ENCODE data around the gene HSF2BP. TPM values are rescaled to one million over a fixed set of nuclear protein-coding genes. Genes with fewer than 3 reads are reported as not detected.
"Not testable (repeated sequence)": the region's sequence is repeated elsewhere in the genome, so short reads cannot be mapped to it uniquely, and the experiment has no call there.

Gene HSF2BP
- total and polyA plus RNA-seq, 8 donors, result 0.11 to 0.32 (median 0.22) TPM

DNA sequence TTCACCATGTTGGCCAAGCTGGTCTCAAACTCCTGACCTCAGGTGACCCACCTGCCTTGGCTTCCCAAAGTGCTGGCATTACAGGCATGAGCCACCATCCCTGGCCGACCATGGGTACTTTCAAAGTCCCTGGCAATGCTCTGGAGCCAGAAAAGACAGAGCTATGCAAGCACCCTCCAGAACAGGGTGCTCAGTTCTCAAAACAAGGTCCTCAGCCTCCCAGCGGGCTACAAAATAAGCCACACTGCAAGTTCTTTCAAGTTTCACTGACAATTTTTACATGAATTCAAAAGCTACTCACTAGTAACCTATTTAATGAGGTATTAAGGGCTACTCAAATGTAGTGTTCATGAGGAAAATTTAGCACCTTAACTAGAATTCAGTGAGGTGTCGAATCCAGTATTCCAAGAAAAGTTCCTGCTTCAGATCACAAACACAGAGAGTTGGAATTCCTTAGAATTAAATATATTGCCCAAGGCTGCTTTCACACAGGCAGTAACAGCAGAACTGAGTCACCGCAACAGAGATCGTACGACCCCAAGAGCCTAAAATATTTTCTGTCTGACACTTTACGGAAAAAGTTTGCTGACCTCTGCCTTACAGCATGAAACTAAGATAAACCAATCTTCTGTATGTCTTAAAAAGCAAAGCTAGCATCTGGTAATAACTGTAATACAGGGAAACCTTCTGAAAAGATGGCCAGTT, 60.7 kb downstream of the HSF2BP start:
- 83 to 84% methylated on average over 7 of the region's 7 CpGs for WGBS, 2 donors

DNA sequence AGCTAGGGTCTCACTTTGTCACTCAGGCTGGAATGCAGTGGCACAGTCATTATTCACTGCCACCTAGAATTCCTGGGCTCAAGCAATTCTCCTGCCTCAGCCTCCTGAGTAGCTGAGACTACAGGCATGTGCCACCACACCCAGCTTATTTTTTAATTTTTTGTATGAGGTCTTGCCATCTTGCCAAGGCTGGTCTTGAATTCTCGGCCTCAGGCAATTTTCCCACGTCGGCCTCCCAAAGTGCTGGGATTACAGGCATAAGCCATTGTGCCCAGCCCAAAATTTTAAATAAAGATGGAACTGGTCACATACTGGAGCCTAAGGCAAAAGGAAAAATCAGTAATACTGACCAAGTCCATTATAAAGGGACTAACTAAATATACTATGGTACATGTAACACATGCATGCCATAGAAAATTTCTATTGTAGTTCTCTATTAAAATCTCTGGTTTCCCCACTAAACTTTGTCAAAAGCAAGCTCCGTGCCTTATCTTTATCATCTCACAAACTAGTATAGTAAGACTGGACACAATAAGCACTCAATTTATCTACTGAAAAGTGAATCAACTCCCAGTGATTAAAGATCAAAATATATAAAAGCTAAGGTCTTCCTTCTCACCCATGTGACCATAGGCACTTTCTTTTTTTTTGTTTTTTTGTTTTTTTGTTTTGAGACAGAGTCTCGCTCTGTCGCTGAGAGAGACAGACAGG, 61.6 kb downstream of the HSF2BP start:
- H3K27ac ChIP-seq, result no peak overlapping the region
- no peaks in the 10 kb centered on the region for H3K4me1 ChIP-seq
- no peaks in the 10 kb centered on the region for H3K27me3 ChIP-seq
- FAIRE-seq (no peak), DNase-seq (no peak), ATAC-seq (no peak)
- H3K4me3 ChIP-seq, result no peak overlapping the region
- intact Hi-C loops (cut with DNase I), result no loop called here
- no peaks in the 10 kb centered on the region for H3K9me3 ChIP-seq
- 90 to 95% methylated on average over 6 of the region's 6 CpGs for WGBS, 2 donors
- no peaks in the 10 kb centered on the region for H3K36me3 ChIP-seq
- TF ChIP-seq, protein P1, sequence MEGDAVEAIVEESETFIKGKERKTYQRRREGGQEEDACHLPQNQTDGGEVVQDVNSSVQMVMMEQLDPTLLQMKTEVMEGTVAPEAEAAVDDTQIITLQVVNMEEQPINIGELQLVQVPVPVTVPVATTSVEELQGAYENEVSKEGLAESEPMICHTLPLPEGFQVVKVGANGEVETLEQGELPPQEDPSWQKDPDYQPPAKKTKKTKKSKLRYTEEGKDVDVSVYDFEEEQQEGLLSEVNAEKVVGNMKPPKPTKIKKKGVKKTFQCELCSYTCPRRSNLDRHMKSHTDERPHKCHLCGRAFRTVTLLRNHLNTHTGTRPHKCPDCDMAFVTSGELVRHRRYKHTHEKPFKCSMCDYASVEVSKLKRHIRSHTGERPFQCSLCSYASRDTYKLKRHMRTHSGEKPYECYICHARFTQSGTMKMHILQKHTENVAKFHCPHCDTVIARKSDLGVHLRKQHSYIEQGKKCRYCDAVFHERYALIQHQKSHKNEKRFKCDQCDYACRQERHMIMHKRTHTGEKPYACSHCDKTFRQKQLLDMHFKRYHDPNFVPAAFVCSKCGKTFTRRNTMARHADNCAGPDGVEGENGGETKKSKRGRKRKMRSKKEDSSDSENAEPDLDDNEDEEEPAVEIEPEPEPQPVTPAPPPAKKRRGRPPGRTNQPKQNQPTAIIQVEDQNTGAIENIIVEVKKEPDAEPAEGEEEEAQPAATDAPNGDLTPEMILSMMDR (IDR thresholded peaks at IDR 0.05), result no peak

More for the DNA sequence above, 60.7 kb downstream of the HSF2BP start:
- H3K4me1 ChIP-seq, result no peaks in the 10 kb centered on the region
- H3K27me3 ChIP-seq, result no peaks in the 10 kb centered on the region
- H3K36me3 ChIP-seq, result no peaks in the 10 kb centered on the region
- no peak for ATAC-seq
- intact Hi-C loops (cut with DNase I), result no loop called here
- H3K27ac ChIP-seq, result no peak overlapping the region
- TF ChIP-seq, protein P1 (IDR thresholded peaks at IDR 0.05), result no peak
- no peaks in the 10 kb centered on the region for H3K9me3 ChIP-seq
- DNase-seq, result no peak
- H3K4me3 ChIP-seq, result no peak overlapping the region
- no peak for FAIRE-seq

DNA sequence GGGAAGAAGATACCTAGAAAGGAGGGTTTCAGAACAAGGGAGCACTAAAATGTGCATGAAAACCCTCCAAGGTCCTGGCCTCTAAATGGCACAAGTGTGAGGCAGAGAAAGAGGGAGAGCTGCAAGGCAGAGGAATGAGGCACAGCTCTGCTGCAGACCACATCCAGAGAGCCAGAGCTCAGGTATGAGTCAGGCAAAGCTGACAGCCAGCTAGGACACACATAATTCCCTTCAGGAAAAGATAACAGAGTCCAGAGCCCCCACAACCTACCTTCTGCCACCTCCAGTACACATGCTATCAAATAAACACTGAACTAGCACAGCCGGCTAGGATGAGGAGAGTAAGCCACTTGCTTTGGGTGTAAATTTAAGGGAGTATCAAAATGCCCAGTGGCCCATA, 62.2 kb downstream of the HSF2BP start:
- no peaks in the 10 kb centered on the region for H3K27me3 ChIP-seq
- no peak overlapping the region for H3K4me3 ChIP-seq
- FAIRE-seq, result no peak
- no peak overlapping the region for H3K27ac ChIP-seq
- WGBS, 2 donors, result 90 to 100% methylated on average over 1 of the region's 1 CpG
- no peak for DNase-seq
- TF ChIP-seq, protein P1 (IDR thresholded peaks at IDR 0.05), result no peak
- intact Hi-C loops (cut with DNase I), result no loop called here
- no peaks in the 10 kb centered on the region for H3K4me1 ChIP-seq
- ATAC-seq, result no peak
- no peaks in the 10 kb centered on the region for H3K9me3 ChIP-seq
- H3K36me3 ChIP-seq, result no peaks in the 10 kb centered on the region

DNA sequence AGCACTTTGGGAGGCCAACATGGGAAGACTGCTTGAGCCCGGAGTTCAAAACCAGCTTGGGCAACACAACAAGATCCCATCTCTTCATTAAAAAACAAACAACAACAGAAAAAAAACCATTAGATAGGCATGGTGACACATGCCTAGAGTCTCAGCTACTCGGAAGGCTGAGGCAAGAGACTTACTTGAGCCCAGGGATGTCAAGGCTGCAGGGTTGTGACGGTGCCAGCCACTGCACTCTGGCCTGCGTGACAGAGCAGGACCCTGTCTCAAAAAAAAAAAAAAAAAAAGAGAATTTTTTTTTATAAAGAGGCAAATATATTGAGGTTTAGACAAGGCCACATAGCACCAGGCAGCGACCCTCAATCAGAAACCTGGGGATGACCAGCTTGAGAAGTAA, 62.7 kb downstream of the HSF2BP start:
- H3K27ac ChIP-seq, result no peak overlapping the region
- no peak overlapping the region for H3K4me3 ChIP-seq
- H3K4me1 ChIP-seq, result no peaks in the 10 kb centered on the region
- 94 to 95% methylated on average over 5 of the region's 5 CpGs for WGBS, 2 donors
- no peaks in the 10 kb centered on the region for H3K9me3 ChIP-seq
- TF ChIP-seq, protein P1 (IDR thresholded peaks at IDR 0.05), result no peak
- ATAC-seq, result no peak
- H3K27me3 ChIP-seq, result no peaks in the 10 kb centered on the region
- no peaks in the 10 kb centered on the region for H3K36me3 ChIP-seq
- DNase-seq, result no peak
- intact Hi-C loops (cut with DNase I), result no loop called here
- no peak for FAIRE-seq

DNA sequence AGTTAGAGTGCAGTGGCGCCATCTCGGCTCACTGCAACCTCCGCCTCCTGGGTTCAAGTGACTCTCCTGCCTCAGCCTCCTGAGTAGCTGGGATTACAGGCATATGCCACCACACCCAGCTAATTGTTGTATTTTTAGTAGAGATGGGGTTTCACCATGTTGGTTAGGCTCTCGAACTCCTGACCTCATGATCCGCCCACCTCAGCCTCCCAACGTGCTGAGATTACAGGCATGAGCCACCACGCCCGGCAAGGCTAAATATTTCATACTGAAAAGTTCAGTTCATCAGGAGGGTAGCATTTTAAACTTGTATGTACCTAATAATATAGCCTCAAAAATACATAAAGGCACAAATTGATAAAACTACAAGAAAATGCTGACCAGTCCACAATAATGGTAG, 63.5 kb downstream of the HSF2BP start:
- H3K4me3 ChIP-seq; DNase-seq; H3K27ac ChIP-seq; ATAC-seq; H3K4me1 ChIP-seq; H3K36me3 ChIP-seq; H3K27me3 ChIP-seq; intact Hi-C loops (cut with DNase I); H3K9me3 ChIP-seq; FAIRE-seq: not testable (repeated sequence)
- 81 to 89% methylated on average over 5 to 8 of the region's 8 CpGs for WGBS, 2 donors

Measured in pancreas (tissue), 10 donors.